HFF-Myc (cell line): Measurements from ENCODE around the gene RGL1.

Experiments
- DNase-seq: peaks from one replicate; pipeline ENCODE4 v3.0.0-alpha.2; 2011; ENCODE audit warnings: low read depth; ENCODE audit errors: extremely low read depth
- H3K4me3 ChIP-seq: replicated peaks from 2 replicates; pipeline ENCODE4 v1.5.1; 2011; ENCODE audit warnings: low read depth, mild to moderate bottlenecking, control low read depth, low read length
- TF ChIP-seq, protein P1 (sequence below): IDR thresholded peaks from 2 replicates; pipeline ENCODE4 v1.5.1; 2012; ENCODE audit warnings: mild to moderate bottlenecking, low read depth, low read length, control low read depth; ENCODE audit errors: missing control alignments

RGL1 gene

DNA sequence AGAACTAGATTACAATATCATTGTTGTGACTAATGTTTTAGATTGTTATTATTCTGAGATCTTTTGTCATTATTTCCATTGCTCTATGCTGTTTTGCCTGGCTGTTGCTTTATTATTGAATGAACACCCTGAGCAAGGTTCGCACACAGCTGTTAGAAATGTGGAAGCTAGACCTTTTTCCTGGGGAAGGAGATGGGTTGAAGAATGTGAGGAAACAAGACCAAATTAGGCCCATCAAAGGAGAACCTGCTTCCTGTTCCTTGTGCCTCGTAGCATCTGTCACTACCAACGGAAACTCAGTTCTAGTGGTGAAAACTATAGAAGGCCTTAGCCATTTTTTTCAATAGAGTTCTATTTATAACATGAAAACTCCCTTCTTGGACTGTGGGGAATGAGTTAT is 68.7 kb downstream of the RGL1 start:
- no peak overlapping the region for H3K4me3 ChIP-seq
- no peak for DNase-seq
- TF ChIP-seq, protein P1, sequence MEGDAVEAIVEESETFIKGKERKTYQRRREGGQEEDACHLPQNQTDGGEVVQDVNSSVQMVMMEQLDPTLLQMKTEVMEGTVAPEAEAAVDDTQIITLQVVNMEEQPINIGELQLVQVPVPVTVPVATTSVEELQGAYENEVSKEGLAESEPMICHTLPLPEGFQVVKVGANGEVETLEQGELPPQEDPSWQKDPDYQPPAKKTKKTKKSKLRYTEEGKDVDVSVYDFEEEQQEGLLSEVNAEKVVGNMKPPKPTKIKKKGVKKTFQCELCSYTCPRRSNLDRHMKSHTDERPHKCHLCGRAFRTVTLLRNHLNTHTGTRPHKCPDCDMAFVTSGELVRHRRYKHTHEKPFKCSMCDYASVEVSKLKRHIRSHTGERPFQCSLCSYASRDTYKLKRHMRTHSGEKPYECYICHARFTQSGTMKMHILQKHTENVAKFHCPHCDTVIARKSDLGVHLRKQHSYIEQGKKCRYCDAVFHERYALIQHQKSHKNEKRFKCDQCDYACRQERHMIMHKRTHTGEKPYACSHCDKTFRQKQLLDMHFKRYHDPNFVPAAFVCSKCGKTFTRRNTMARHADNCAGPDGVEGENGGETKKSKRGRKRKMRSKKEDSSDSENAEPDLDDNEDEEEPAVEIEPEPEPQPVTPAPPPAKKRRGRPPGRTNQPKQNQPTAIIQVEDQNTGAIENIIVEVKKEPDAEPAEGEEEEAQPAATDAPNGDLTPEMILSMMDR = no peak

- no peak overlapping the region for H3K4me3 ChIP-seq
- no peak for DNase-seq
- TF ChIP-seq, protein P1 = no peak
Observed at GRCh38 chr1:183876309-183876708, 71.4 kb downstream of the RGL1 start.

- no peak overlapping the region for H3K4me3 ChIP-seq
- no peak for DNase-seq
- TF ChIP-seq, protein P1 = no peak
Observed at GRCh38 chr1:183877053-183877720, 72.3 kb downstream of the RGL1 start.

GRCh38 chr1:183879494-183879893 is 74.6 kb downstream of the RGL1 start:
- DNase-seq = no peak
- TF ChIP-seq, protein P1 = no peak
- no peak overlapping the region for H3K4me3 ChIP-seq

GRCh38 chr1:183879966-183880365 is 75.0 kb downstream of the RGL1 start:
- H3K4me3 ChIP-seq = no peak overlapping the region
- TF ChIP-seq, protein P1 = no peak
- no peak for DNase-seq

- no peak overlapping the region for H3K4me3 ChIP-seq
- TF ChIP-seq, protein P1 = no peak
- no peak for DNase-seq
Observed at GRCh38 chr1:183880531-183881243, 75.8 kb downstream of the RGL1 start.
